Fibroblast of peridontal ligament (primary cell): ENCODE data around the gene CYP2A6.

Experiments
- DNase-seq: peaks from one replicate; pipeline ENCODE4 v3.0.0-alpha.2; 2010; ENCODE audit errors: extremely low read depth

CYP2A6 gene

GRCh38 chr19:40801426-40802299 lies 48.6 kb downstream of the CYP2A6 start:
- DNase-seq, result no peak

GRCh38 chr19:40800997-40801377 lies 49.3 kb downstream of the CYP2A6 start:
- no peak for DNase-seq

GRCh38 chr19:40800339-40800996 lies 49.8 kb downstream of the CYP2A6 start:
- no peak for DNase-seq

- no peak for DNase-seq
Observed at GRCh38 chr19:40799558-40800338, 50.5 kb downstream of the CYP2A6 start.

- DNase-seq, result peak; percentile 99
Observed at GRCh38 chr19:40798683-40799557, 51.3 kb downstream of the CYP2A6 start, which contains the start of gene EGLN2. Gene EGLN2 (plus strand): TSS chr19:40799191. CDS start chr19:40800573, 1,382 bp downstream.

- DNase-seq, result peak; percentile 48
Observed at GRCh38 chr19:40797963-40798682, 52.1 kb downstream of the CYP2A6 start.

- no peak for DNase-seq
Observed at GRCh38 chr19:40797166-40797962, 52.9 kb downstream of the CYP2A6 start.
